ENCODE data around the gene CMTM6. TPM values are rescaled to one million over a fixed set of nuclear protein-coding genes. Genes with fewer than 3 reads are reported as not detected.

CMTM6 gene
- total RNA-seq, 2 donors from 2014 or later = 20.2 to 40.9 TPM

GRCh38 chr3:32495085-32495484 is 7.6 kb downstream of the CMTM6 start:
- ATAC-seq (no peak), DNase-seq (no peak)
- Histone ChIP-seq H3K4me3 (no peak overlapping the region), H3K27ac (no peak overlapping the region), H3K27me3 (no peaks in the 10 kb centered on the region), H3K9me3 (no peaks in the 10 kb centered on the region), H3K36me3 (replicated peaks in 1 of 2; ENCODE audit: insufficient read depth in 1 of 2, low read depth in 2 of 2) (no peaks in the 10 kb centered on the region), H3K4me1 (peaks cover 8% of the 10 kb centered on the region)
- intact Hi-C loops (cut with DNase I) = no loop called here
- TF ChIP-seq CTCF (IDR thresholded peaks at IDR 0.05) (no peak), POLR2A (IDR thresholded peaks at IDR 0.05) (no peak)

GRCh38 chr3:32493437-32494414 is 8.9 kb downstream of the CMTM6 start:
- DNase-seq = no peak
- intact Hi-C loops (cut with DNase I) = no loop called here
- Histone ChIP-seq H3K27ac (peak overlapping the region in 2 of 4 donors; percentile 15 to 16), H3K4me3 (no peak overlapping the region), H3K36me3 (replicated peaks in 1 of 2; ENCODE audit: insufficient read depth in 1 of 2, low read depth in 2 of 2) (no peaks in the 10 kb centered on the region), H3K9me3 (no peaks in the 10 kb centered on the region), H3K4me1 (peaks cover 8% of the 10 kb centered on the region), H3K27me3 (no peaks in the 10 kb centered on the region)
- peak; percentile 47 for ATAC-seq
- TF ChIP-seq CTCF (IDR thresholded peaks at IDR 0.05) (no peak), POLR2A (IDR thresholded peaks at IDR 0.05) (no peak)
- WGBS, 2 donors = 67 to 76% methylated on average over 3 of the region's 3 CpGs

- no peaks in the 10 kb centered on the region for H3K9me3 ChIP-seq
- intact Hi-C loops (cut with DNase I) = no loop called here
- no peaks in the 10 kb centered on the region for H3K36me3 ChIP-seq (replicated peaks in 1 of 2; ENCODE audit: insufficient read depth in 1 of 2, low read depth in 2 of 2)
- H3K4me3 ChIP-seq = no peak overlapping the region
- DNase-seq (no peak), ATAC-seq (no peak)
- TF ChIP-seq POLR2A (IDR thresholded peaks at IDR 0.05) (no peak), CTCF (IDR thresholded peaks at IDR 0.05) (no peak)
- H3K4me1 ChIP-seq = peaks cover 8% of the 10 kb centered on the region
- H3K27ac ChIP-seq = no peak overlapping the region
- H3K27me3 ChIP-seq = no peaks in the 10 kb centered on the region
- WGBS, 2 donors = 70 to 83% methylated on average over 3 of the region's 3 CpGs
Measured at GRCh38 chr3:32492684-32493436, 9.8 kb downstream of the CMTM6 start.

GRCh38 chr3:32488474-32489008 is 14.1 kb downstream of the CMTM6 start:
- Histone ChIP-seq H3K27me3 (no peaks in the 10 kb centered on the region), H3K27ac (no peak overlapping the region), H3K4me3 (no peak overlapping the region), H3K4me1 (peaks cover 8% of the 10 kb centered on the region), H3K9me3 (no peaks in the 10 kb centered on the region), H3K36me3 (replicated peaks in 1 of 2; ENCODE audit: insufficient read depth in 1 of 2, low read depth in 2 of 2) (no peaks in the 10 kb centered on the region)
- DNase-seq (no peak), ATAC-seq (no peak)
- 89 to 91% methylated on average over 3 of the region's 3 CpGs for WGBS, 2 donors
- no peak for TF ChIP-seq CTCF (IDR thresholded peaks at IDR 0.05)
- TF ChIP-seq POLR2A (IDR thresholded peaks at IDR 0.05) = no peak
- intact Hi-C loops (cut with DNase I) = no loop called here
